Ishikawa (cell line): ENCODE results near the gene OR51E1.

Experiments
- CEBPB ChIP-seq: IDR thresholded peaks from 2 replicates; pipeline ENCODE4 v1.6.1; 2012
- CREB1 ChIP-seq: IDR thresholded peaks from 2 replicates; pipeline ENCODE4 v1.6.1; 2012; ENCODE audit warnings: low read depth
- EGR1 ChIP-seq: IDR thresholded peaks from 2 replicates; pipeline ENCODE4 v1.6.1; 2012
- EP300 ChIP-seq: IDR thresholded peaks from 2 replicates; pipeline ENCODE4 v1.6.1; 2012; ENCODE audit warnings: borderline replicate concordance
- FOXM1 ChIP-seq: IDR thresholded peaks from 2 replicates; pipeline ENCODE4 v1.6.1; 2012; ENCODE audit warnings: low read depth, borderline replicate concordance
- NFIC ChIP-seq: IDR thresholded peaks from 2 replicates; pipeline ENCODE4 v1.6.1; 2012
- RAD21 ChIP-seq: IDR thresholded peaks from 2 replicates; pipeline ENCODE4 v1.6.1; 2012; ENCODE audit warnings: low read depth
- TAF1 ChIP-seq: IDR thresholded peaks from 2 replicates; pipeline ENCODE4 v1.6.1; 2012; ENCODE audit warnings: low read depth, mild to moderate bottlenecking
- TCF12 ChIP-seq: IDR thresholded peaks from 2 replicates; pipeline ENCODE4 v1.6.1; 2012; ENCODE audit warnings: low read depth
- TEAD4 ChIP-seq: IDR thresholded peaks from 2 replicates; pipeline ENCODE4 v1.6.1; 2012
- YY1 ChIP-seq: IDR thresholded peaks from 2 replicates; pipeline ENCODE4 v1.6.1; 2012; ENCODE audit warnings: low read depth
- ZBTB7A ChIP-seq: IDR thresholded peaks from 2 replicates; pipeline ENCODE4 v1.6.1; 2012; ENCODE audit warnings: low read depth
- TF ChIP-seq, protein P1 (sequence below): IDR thresholded peaks from 2 replicates; pipeline ENCODE4 v1.6.1; 2012
- TF ChIP-seq, protein P2 (sequence below): IDR thresholded peaks from 2 replicates; pipeline ENCODE4 v1.6.1; 2012
- TF ChIP-seq, protein P3 (sequence below): IDR thresholded peaks from 2 replicates; pipeline ENCODE4 v1.6.1; 2012; ENCODE audit warnings: low read depth, mild to moderate bottlenecking

Gene OR51E1

DNA sequence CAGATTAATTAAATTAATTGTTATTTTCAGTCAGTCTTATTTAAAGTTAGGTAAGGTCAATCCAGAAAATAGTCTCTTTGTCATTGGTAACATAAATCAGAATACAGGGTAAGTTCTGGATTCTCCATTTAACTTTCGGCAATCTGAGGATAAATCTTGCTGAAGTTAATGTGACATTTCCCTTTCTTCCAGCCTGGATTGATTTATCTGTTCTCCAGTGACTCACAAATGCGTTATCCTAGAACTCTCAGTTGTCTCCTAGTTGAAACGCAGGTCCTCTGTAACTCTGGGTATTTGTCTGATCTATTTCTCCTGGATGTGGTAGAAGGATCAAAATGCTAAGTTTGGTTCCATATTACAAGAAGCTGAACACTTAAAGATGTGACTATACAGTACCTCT, 21.0 kb downstream of the OR51E1 start:
- TF ChIP-seq RAD21, result no peak
- TF ChIP-seq, protein P1, sequence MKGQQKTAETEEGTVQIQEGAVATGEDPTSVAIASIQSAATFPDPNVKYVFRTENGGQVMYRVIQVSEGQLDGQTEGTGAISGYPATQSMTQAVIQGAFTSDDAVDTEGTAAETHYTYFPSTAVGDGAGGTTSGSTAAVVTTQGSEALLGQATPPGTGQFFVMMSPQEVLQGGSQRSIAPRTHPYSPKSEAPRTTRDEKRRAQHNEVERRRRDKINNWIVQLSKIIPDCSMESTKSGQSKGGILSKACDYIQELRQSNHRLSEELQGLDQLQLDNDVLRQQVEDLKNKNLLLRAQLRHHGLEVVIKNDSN, result no peak
- TF ChIP-seq TEAD4, result no peak
- TF ChIP-seq TCF12, result no peak
- TF ChIP-seq ZBTB7A, result no peak

DNA sequence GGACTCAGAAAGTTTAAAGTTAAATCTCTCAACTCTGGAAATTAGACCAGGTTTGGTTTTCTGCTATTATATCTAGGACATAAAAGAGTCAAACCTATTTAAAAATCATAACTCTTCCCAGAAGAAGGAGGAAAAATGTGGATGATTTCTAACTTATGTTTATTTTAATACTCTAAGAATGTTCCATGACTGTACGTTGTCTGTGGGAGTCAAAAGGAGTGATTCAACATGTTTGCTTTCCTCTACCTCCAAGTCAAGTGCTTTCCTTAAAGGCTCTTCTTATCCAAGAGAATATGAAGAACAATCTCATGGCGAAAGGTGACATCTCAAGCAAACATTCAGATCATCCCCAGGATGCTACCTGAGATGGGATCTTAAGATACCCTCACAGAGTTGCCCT, 21.6 kb downstream of the OR51E1 start:
- TF ChIP-seq, protein P1, result no peak
- TF ChIP-seq TEAD4, result no peak
- no peak for TF ChIP-seq ZBTB7A
- TF ChIP-seq RAD21, result no peak
- TF ChIP-seq TAF1, result no peak
- TF ChIP-seq CREB1, result no peak
- no peak for TF ChIP-seq NFIC
- TF ChIP-seq FOXM1, result no peak
- no peak for TF ChIP-seq EGR1
- TF ChIP-seq TCF12, result no peak

DNA sequence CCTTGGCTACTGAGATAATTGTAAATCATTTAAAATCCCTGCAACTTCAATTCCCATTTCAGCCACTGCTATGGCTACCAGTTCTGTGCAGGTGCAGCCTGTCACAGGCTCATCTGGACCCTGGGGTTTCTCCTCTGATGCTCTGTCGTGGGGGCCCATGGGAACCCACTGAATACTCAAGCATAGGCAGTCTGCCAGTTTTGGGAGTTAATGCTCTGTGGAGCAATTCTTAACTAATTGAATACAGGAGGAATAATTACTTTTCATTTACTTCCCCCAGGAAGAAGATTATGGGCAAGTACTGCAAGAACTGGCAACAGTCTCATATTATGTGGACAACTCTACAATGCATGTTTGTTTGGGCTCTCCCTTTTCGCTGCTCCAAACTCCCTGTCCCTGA, 28.0 kb downstream of the OR51E1 start:
- TF ChIP-seq, protein P2, sequence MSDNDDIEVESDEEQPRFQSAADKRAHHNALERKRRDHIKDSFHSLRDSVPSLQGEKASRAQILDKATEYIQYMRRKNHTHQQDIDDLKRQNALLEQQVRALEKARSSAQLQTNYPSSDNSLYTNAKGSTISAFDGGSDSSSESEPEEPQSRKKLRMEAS, result no peak
- TF ChIP-seq, protein P3, sequence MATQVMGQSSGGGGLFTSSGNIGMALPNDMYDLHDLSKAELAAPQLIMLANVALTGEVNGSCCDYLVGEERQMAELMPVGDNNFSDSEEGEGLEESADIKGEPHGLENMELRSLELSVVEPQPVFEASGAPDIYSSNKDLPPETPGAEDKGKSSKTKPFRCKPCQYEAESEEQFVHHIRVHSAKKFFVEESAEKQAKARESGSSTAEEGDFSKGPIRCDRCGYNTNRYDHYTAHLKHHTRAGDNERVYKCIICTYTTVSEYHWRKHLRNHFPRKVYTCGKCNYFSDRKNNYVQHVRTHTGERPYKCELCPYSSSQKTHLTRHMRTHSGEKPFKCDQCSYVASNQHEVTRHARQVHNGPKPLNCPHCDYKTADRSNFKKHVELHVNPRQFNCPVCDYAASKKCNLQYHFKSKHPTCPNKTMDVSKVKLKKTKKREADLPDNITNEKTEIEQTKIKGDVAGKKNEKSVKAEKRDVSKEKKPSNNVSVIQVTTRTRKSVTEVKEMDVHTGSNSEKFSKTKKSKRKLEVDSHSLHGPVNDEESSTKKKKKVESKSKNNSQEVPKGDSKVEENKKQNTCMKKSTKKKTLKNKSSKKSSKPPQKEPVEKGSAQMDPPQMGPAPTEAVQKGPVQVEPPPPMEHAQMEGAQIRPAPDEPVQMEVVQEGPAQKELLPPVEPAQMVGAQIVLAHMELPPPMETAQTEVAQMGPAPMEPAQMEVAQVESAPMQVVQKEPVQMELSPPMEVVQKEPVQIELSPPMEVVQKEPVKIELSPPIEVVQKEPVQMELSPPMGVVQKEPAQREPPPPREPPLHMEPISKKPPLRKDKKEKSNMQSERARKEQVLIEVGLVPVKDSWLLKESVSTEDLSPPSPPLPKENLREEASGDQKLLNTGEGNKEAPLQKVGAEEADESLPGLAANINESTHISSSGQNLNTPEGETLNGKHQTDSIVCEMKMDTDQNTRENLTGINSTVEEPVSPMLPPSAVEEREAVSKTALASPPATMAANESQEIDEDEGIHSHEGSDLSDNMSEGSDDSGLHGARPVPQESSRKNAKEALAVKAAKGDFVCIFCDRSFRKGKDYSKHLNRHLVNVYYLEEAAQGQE, result no peak

DNA sequence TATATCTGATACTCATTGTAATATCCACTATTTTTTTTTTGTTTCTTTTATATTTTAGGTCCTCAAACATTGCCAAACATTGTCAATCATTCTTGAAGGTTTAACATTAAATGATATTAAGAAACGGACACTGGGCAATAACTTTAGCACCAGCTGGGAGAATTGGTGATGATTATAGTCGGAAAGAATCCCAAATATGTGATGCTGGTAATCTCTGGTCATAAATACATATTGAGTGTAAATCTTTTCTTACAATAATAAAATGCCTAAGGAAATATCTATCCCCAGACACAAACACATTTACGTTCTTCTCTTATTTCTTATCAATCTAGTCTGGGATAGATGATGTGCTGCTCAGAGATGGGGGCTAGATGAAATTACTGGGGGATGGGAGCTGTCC, 28.7 kb downstream of the OR51E1 start:
- TF ChIP-seq EGR1, result no peak
- TF ChIP-seq, protein P1, result no peak
- TF ChIP-seq RAD21, result no peak
- TF ChIP-seq, protein P3, result no peak
- no peak for TF ChIP-seq TCF12
- no peak for TF ChIP-seq FOXM1
- TF ChIP-seq, protein P2, result no peak
- no peak for TF ChIP-seq NFIC
- no peak for TF ChIP-seq CREB1
- TF ChIP-seq ZBTB7A, result no peak
- no peak for TF ChIP-seq CEBPB
- TF ChIP-seq EP300, result no peak
- no peak for TF ChIP-seq TAF1
- TF ChIP-seq TEAD4, result no peak

DNA sequence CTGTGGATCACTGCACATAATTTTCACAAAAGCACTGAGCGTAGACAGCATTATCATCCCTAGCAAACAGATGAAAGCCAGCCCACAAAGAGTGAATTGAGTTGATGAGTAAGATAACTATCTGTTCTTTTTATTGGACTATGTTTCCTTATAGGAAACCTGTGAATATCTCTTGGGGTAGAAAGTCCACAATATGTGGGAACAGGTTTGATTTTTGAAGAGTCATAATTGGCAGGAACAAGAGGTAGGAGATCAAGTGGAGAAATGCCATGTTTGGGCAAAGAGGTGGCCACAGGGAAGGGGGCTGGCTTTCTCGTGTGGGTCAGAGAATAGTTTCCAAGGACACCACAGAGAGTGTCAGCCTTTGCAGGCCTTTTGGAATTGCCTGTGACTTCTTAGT, 30.0 kb downstream of the OR51E1 start:
- TF ChIP-seq TEAD4 (no peak), YY1 (no peak), CREB1 (no peak), EP300 (no peak), EGR1 (no peak), NFIC (no peak), ZBTB7A (no peak), FOXM1 (no peak), TCF12 (no peak), RAD21 (no peak), TAF1 (no peak), CEBPB (no peak)
- TF ChIP-seq, protein P3, result no peak
- TF ChIP-seq, protein P1, result no peak
- TF ChIP-seq, protein P2, result no peak
